PFSK-1 (cell line): ENCODE measurements around the gene GSK3A.

Experiments
- FOXP2 ChIP-seq: optimal IDR thresholded peaks from 2 replicates; pipeline ENCODE3; 2011; ENCODE audit warnings: borderline replicate concordance, control low read depth, inconsistent platforms; ENCODE audit not compliant: insufficient read depth; ENCODE audit errors: extremely low read length, extremely low read depth
- POLR2AphosphoS5 ChIP-seq: IDR thresholded peaks from 2 replicates; pipeline ENCODE4 v1.6.1; 2012; ENCODE audit warnings: low read depth, mild to moderate bottlenecking, control low read depth, low read length, moderate library complexity
- REST ChIP-seq, 2 experiments: IDR thresholded peaks; 2 replicates each; pipeline versions ENCODE4 v1.6.1 to v1.8.0; 2011 to 2012; ENCODE audit warnings: low read depth in 2 of 2, low read length in 2 of 2, control low read depth in 1 of 2, inconsistent platforms in 1 of 2, mild to moderate bottlenecking in 1 of 2, moderate library complexity in 1 of 2; ENCODE audit not compliant: insufficient read depth in 1 of 2
- SIN3A ChIP-seq: IDR thresholded peaks from 2 replicates; pipeline ENCODE4 v1.6.1; 2012; ENCODE audit warnings: mild to moderate bottlenecking, low read length, moderate library complexity, borderline replicate concordance; ENCODE audit not compliant: insufficient read depth
- TAF1 ChIP-seq: IDR thresholded peaks from 2 replicates; pipeline ENCODE4 v1.6.1; 2012; ENCODE audit warnings: low read length, control low read depth, borderline replicate concordance; ENCODE audit not compliant: insufficient read depth

Gene GSK3A

GRCh38 chr19:42273407-42274064 lies 31.1 kb upstream of the GSK3A start:
- TF ChIP-seq POLR2AphosphoS5, result no peak
- TF ChIP-seq FOXP2, result no peak
- no peak for TF ChIP-seq SIN3A
- no peak for TF ChIP-seq REST (IDR thresholded peaks at IDR 0.05; ENCODE audit: insufficient read depth in 1 of 2, low read depth in 2 of 2, low read length in 2 of 2)
- TF ChIP-seq TAF1, result no peak

- no peak for TF ChIP-seq FOXP2
- no peak for TF ChIP-seq REST (IDR thresholded peaks at IDR 0.05; ENCODE audit: insufficient read depth in 1 of 2, low read depth in 2 of 2, low read length in 2 of 2)
- no peak for TF ChIP-seq POLR2AphosphoS5
- no peak for TF ChIP-seq TAF1
- TF ChIP-seq SIN3A, result no peak
Measured at GRCh38 chr19:42272989-42273406, 30.6 kb upstream of the GSK3A start.

- TF ChIP-seq REST (IDR thresholded peaks at IDR 0.05; ENCODE audit: insufficient read depth in 1 of 2, low read depth in 2 of 2, low read length in 2 of 2) (no peak), TAF1 (no peak), FOXP2 (no peak), SIN3A (no peak), POLR2AphosphoS5 (no peak)
Measured at GRCh38 chr19:42272535-42272897, 30.1 kb upstream of the GSK3A start.

- TF ChIP-seq REST (IDR thresholded peaks at IDR 0.05; ENCODE audit: insufficient read depth in 1 of 2, low read depth in 2 of 2, low read length in 2 of 2) (no peak), TAF1 (no peak), POLR2AphosphoS5 (no peak), SIN3A (no peak), FOXP2 (no peak)
Measured at GRCh38 chr19:42271861-42272534, 29.6 kb upstream of the GSK3A start.

- no peak for TF ChIP-seq REST (IDR thresholded peaks at IDR 0.05; ENCODE audit: insufficient read depth in 1 of 2, low read depth in 2 of 2, low read length in 2 of 2)
- TF ChIP-seq FOXP2, result no peak
- no peak for TF ChIP-seq POLR2AphosphoS5
- no peak for TF ChIP-seq TAF1
- no peak for TF ChIP-seq SIN3A
Measured at GRCh38 chr19:42271045-42271419, 28.6 kb upstream of the GSK3A start.
